ACHN (cell line): Measurements from ENCODE around the gene ZSCAN5A.
"Not testable (repeated sequence)": the region's sequence is repeated elsewhere in the genome, so short reads cannot be mapped to it uniquely, and the experiment has no call there.

Experiments
- DNase-seq: peaks from one replicate; pipeline ENCODE4 v3.0.0-alpha.2; 2015
- in situ Hi-C: cut with HindIII; loops from 2 replicates; pipeline ENCODE4 v1.10.0; 2017; ENCODE audit warnings: low sequenced_read_pairs, low pct_ligation_motif_present, low pct_unique_long_range_greater_than_20kb

The ZSCAN5A gene

GRCh38 chr19:56291867-56292266 lies 22.8 kb downstream of the ZSCAN5A start:
- no peak for DNase-seq
- in situ Hi-C loops = no loop called here

DNA sequence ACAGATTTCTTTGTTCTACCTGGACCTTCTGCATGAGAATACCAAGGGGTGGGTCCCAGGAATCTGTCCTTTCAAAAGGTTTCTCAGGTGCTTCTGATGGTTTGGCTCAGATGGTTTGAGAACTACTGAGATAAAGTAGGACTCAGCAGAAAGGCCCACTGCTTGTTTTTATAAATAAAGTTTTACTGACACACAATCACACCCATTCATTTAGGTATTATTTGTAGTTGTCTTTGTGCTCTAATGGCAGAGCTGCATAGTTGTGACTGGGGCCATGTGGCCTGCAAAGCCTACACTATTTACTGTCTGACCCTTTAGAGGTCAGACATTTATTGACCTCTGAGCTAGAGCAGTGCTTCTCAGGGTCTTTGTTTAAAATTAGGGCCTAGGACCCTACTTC lies 24.5 kb downstream of the ZSCAN5A start:
- in situ Hi-C loops = no loop called here
- DNase-seq = no peak

DNA sequence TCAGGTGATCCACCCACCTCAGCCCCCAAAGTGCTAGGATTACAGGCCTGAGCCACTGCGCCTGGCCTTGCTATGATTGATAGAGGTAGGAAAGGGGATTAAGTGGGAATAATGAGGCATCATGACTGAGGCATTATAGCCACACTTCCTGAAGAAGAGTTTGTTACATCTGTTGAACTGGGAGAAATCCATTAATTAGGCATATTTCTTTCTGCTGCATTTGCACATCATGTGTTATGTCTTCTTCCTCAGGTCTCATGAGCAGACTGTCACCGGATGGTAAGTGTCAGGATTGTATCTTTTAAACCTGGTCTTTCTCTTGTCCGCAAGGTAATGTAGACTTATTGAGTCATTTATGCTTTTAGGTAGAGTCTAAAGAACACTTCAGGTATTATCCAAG lies 29.9 kb downstream of the ZSCAN5A start:
- no peak for DNase-seq
- in situ Hi-C loops = no loop called here

- DNase-seq = no peak
- in situ Hi-C loops = no loop called here
These were observed 31.8 kb downstream of the ZSCAN5A start for GRCh38 chr19:56282809-56283208.

- in situ Hi-C loops = no loop called here
- DNase-seq = no peak
These were observed 41.0 kb downstream of the ZSCAN5A start for GRCh38 chr19:56273563-56274117.

DNA sequence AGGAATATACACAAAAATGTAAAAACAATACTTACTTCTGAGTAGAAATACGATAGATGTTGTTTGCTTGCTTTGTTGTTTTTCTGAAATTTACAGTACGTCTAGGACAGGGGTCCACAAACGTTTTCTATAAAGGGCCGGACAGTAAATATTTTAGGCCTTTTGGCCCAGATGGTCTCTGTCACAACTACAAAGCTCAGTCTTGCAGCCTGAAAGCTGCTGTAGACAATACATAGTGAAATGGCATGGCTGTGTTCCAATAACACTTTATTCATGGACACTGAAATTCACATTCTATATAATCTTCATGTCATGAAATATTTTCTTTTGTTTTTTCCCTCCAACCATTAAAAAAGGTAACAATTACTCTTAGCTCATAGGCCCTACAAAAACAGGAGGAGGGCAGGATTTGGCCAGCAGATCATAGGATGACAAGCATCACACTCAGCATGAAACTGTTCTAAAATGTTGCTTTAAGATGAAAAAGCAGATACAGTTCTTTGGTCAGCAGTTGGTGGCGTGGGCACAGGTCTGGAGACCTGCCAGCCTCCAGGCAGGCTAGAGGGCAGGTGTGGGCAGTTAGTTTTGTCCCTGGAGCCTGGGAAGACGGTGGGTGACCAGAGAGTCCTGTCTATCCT lies 42.4 kb downstream of the ZSCAN5A start, which contains the start of gene EDDM13:
TSS of gene EDDM13 (plus strand) at position 588 of the 638 bp plus-strand sequence. CDS start 87 bp downstream, outside the sequence.
- in situ Hi-C loops = no loop called here
- no peak for DNase-seq

GRCh38 chr19:56271151-56271550 lies 43.5 kb downstream of the ZSCAN5A start:
- DNase-seq = no peak
- in situ Hi-C loops = no loop called here

- DNase-seq = no peak
- in situ Hi-C loops = no loop called here
These were observed 44.0 kb downstream of the ZSCAN5A start for GRCh38 chr19:56270676-56271075.

- no peak for DNase-seq
- in situ Hi-C loops = no loop called here
These were observed 45.3 kb downstream of the ZSCAN5A start for GRCh38 chr19:56269348-56269747.

GRCh38 chr19:56266051-56266450 lies 48.6 kb downstream of the ZSCAN5A start:
- in situ Hi-C loops = no loop called here
- no peak for DNase-seq

DNA sequence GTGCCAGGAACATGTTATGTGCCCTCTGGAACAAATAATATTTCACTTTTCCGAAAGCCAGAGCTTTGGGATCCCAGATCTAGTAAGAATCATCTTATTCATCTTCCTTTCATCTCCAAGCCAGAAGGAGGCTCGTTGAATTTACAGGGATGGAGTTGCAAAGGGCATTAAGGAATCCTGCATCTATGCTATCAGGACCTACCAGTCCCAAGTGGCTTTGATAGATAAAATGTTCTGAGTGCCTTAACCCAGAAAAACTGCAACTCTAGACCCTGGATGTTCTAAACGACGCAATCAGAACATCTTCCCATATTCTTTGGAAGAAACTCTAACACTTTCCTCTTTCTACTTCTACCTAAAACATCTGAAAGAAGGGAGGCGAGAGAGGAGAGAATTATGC lies 51.3 kb downstream of the ZSCAN5A start:
- DNase-seq = no peak
- in situ Hi-C loops = no loop called here

- in situ Hi-C loops, DNase-seq: not testable (repeated sequence)
These were observed 52.7 kb downstream of the ZSCAN5A start for GRCh38 chr19:56261932-56262331.

- DNase-seq = no peak
- in situ Hi-C loops = no loop called here
These were observed 53.5 kb downstream of the ZSCAN5A start for GRCh38 chr19:56261145-56261544.

GRCh38 chr19:56258272-56258671 lies 56.4 kb downstream of the ZSCAN5A start:
- in situ Hi-C loops = no loop called here
- no peak for DNase-seq

DNA sequence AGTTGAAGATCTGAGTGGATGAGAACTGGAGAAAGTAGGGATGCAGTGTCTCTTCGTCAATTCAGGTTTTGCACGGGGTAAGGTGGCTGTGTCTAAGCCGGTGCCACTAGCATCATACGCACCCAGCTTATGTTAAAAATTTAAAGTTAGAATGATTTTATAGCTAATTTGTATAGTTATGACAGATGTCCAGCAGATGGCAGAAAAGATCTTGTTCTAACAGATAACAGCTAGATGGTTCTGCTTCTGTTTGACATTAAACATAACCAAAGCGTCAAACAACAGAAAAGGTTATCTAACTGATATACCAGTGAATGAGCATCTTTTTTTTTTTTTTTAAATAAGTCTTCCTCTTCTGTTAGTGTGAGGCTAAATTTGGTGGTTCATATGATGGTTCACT lies 60.9 kb downstream of the ZSCAN5A start:
- in situ Hi-C loops = no loop called here
- DNase-seq = peak; percentile 59

DNA sequence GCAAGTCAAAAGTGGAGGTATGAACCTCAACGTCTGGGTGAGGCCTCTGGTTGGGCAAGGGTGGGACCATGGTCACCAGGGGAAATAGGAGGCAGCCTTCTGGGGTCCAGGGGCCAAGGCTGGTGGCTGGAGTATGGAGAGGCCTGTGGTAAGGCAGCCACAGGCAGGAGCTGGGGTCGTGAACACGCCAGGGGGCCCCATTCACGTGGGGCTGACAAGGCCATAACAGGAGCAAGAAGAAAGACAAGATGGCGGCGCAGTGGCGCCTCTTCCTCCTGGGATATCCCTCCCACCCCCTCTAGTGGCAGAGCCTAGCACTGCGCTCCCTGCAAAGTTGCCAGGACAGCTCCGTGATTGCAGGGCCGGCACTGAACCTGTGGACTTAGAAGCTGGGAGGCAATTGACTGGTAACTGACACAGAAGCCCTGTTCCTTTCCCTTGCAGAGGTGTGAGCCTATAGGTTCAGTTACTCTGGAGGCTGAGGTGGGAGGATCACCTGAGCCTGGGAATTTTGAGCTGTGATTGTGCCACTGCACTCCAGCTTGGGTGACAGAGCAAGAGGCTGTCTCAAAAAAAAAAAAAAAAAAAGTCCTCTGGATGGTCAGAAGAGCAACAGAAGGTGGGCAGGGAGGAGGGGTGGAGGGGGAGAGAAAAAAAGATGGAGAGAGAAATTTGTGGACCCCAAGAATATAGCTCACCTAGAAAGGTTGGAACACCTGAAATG lies 61.8 kb downstream of the ZSCAN5A start:
- in situ Hi-C loops = no loop called here
- DNase-seq = peak; percentile 65

DNA sequence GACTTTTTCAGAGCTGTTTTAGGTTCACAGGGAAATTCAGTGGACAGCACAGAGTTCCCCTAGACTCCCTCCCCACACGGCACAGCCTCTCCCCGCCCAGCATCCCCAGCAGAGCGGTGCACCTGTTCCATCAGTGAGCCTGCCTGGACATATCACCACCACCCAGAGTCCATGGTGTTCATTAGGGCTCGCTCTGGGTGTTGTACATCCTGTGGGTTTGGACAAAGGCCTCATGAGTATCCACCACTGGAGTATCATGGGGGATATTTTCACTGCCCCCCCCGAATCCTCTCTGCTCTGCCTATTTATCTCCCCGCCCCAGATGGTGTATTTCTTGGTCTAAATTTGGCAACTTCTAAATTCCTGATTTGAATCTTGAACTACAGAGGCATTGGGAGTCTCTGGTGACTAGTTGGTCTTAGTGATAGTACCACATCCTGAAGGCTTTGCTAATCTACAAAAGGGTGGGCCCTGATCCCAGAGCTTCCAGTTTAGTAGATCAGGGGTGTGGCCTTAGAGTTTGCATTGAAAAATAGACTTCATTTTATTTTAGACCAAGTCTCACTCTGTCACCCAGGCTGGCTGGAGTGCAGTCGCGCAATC lies 65.8 kb downstream of the ZSCAN5A start:
- DNase-seq, in situ Hi-C loops: not testable (repeated sequence)

GRCh38 chr19:56245764-56246163 lies 68.9 kb downstream of the ZSCAN5A start:
- in situ Hi-C loops, DNase-seq: not testable (repeated sequence)

DNA sequence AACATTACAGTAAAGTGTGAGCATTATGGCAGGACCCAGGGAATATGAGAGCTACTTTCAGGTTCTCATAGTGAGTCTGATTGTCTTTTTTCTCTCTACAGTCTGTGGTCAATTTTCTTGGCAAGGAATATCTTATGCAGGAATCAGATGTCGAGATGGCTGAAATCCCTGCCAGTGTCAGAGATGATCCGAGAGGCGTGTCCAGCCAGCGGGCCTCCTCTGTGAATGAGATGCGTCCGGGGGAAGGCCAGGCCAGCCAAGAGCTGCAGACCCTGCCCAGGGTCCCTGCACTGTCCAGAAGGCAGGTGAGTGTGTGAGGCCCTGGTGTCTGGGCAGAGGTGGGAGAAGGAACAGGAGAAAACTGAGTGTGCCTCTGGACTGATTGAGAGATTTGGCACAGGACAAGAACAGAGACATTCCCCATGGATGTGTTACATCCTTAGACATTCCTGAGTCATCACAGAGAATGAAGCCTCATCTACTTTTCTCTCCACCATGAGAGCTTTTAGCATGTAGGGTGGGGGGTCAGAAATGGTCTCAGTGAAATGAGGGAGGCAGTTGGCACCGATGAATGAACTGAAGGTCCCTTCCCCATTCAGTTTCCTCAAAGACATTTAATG lies 69.4 kb downstream of the ZSCAN5A start:
- in situ Hi-C loops = no loop called here
- no peak for DNase-seq
